ENCODE data around the gene ZC3H4. TPM values are rescaled to one million over a fixed set of nuclear protein-coding genes. Genes with fewer than 3 reads are reported as not detected.

Gene ZC3H4
- total and polyA plus RNA-seq, 4 donors: 2.9 to 11.8 (median 6.3) TPM

- Histone ChIP-seq H3K36me3 (ENCODE audit: control insufficient read depth in 4 of 4, insufficient read depth in 3 of 4, low read depth in 1 of 4, low read length in 3 of 4) (peaks cover 9 to 39% (median 25%) of the 10 kb centered on the region in 4 donors), H3K9me3 (ENCODE audit: control insufficient read depth in 4 of 4, low read length in 3 of 4) (no peaks in the 10 kb centered on the region), H3K27me3 (ENCODE audit: control insufficient read depth in 4 of 4, insufficient read depth in 4 of 4, low read length in 3 of 4) (no peaks in the 10 kb centered on the region), H3K27ac (ENCODE audit: low read depth in 1 of 2, low read length in 2 of 2) (no peak overlapping the region), H3K9ac (ENCODE audit: low read depth in 1 of 2, low read length in 2 of 2) (no peak overlapping the region), H3K4me3 (ENCODE audit: low read depth in 1 of 3, low read length in 3 of 3) (no peak overlapping the region), H3K4me1 (ENCODE audit: control insufficient read depth in 4 of 4, insufficient read depth in 4 of 4, low read length in 3 of 4) (peaks cover 7 to 32% (median 16%) of the 10 kb centered on the region in 4 donors)
- no peak for DNase-seq (ENCODE audit: low spot score)
- WGBS: 93% methylated on average over 10 of the region's 10 CpGs
- TF ChIP-seq GABPA (IDR thresholded peaks at IDR 0.05 in 1 of 2, conservative IDR thresholded peaks at IDR 0.05 in 1 of 2) (no peak), FOXA2 (IDR thresholded peaks at IDR 0.05) (no peak)
Measured at GRCh38 chr19:47093841-47094240, 19.7 kb downstream of the ZC3H4 start.

GRCh38 chr19:47093254-47093653 is 20.3 kb downstream of the ZC3H4 start:
- H3K27me3 ChIP-seq (ENCODE audit: control insufficient read depth in 4 of 4, insufficient read depth in 4 of 4, low read length in 3 of 4): no peaks in the 10 kb centered on the region
- TF ChIP-seq CTCF (IDR thresholded peaks at IDR 0.05; ENCODE audit: low read depth, low read length, missing input control): no peak
- TF ChIP-seq GABPA (IDR thresholded peaks at IDR 0.05 in 1 of 2, conservative IDR thresholded peaks at IDR 0.05 in 1 of 2): no peak
- TF ChIP-seq HNF4G (IDR thresholded peaks at IDR 0.05): no peak
- no peak for TF ChIP-seq NR2F2 (IDR thresholded peaks at IDR 0.05)
- H3K4me3 ChIP-seq (ENCODE audit: low read depth in 1 of 3, low read length in 3 of 3): no peak overlapping the region
- peaks cover 9 to 43% (median 26%) of the 10 kb centered on the region in 4 donors for H3K36me3 ChIP-seq (ENCODE audit: control insufficient read depth in 4 of 4, insufficient read depth in 3 of 4, low read depth in 1 of 4, low read length in 3 of 4)
- H3K4me1 ChIP-seq (ENCODE audit: control insufficient read depth in 4 of 4, insufficient read depth in 4 of 4, low read length in 3 of 4): peaks cover 7 to 27% (median 16%) of the 10 kb centered on the region in 4 donors
- no peak overlapping the region for H3K9ac ChIP-seq (ENCODE audit: low read depth in 1 of 2, low read length in 2 of 2)
- H3K9me3 ChIP-seq (ENCODE audit: control insufficient read depth in 4 of 4, low read length in 3 of 4): no peaks in the 10 kb centered on the region
- H3K27ac ChIP-seq (ENCODE audit: low read depth in 1 of 2, low read length in 2 of 2): no peak overlapping the region
- DNase-seq (ENCODE audit: low spot score): no peak
- 92% methylated on average over 5 of the region's 5 CpGs for WGBS

- no peaks in the 10 kb centered on the region for H3K4me1 ChIP-seq (ENCODE audit: control insufficient read depth in 4 of 4, insufficient read depth in 4 of 4, low read length in 3 of 4)
- no peak overlapping the region for H3K27ac ChIP-seq (ENCODE audit: low read depth in 1 of 2, low read length in 2 of 2)
- TF ChIP-seq REST (IDR thresholded peaks at IDR 0.05): no peak
- no peak for TF ChIP-seq RXRA (IDR thresholded peaks at IDR 0.05)
- TF ChIP-seq ZBTB33 (IDR thresholded peaks at IDR 0.05): no peak
- TF ChIP-seq CTCF (IDR thresholded peaks at IDR 0.05; ENCODE audit: low read depth, low read length, missing input control): no peak
- TF ChIP-seq JUND (IDR thresholded peaks at IDR 0.05): no peak
- no peak for TF ChIP-seq FOXA1 (IDR thresholded peaks at IDR 0.05)
- no peak for TF ChIP-seq FOXA2 (IDR thresholded peaks at IDR 0.05)
- TF ChIP-seq SP1 (IDR thresholded peaks at IDR 0.05): no peak
- TF ChIP-seq NR2F2 (IDR thresholded peaks at IDR 0.05): no peak
- no peak for TF ChIP-seq ATF3 (IDR thresholded peaks at IDR 0.05)
- TF ChIP-seq HNF4A (conservative IDR thresholded peaks at IDR 0.05): no peak
- no peak for TF ChIP-seq RAD21 (IDR thresholded peaks at IDR 0.05)
- no peaks in the 10 kb centered on the region for H3K27me3 ChIP-seq (ENCODE audit: control insufficient read depth in 4 of 4, insufficient read depth in 4 of 4, low read length in 3 of 4)
- H3K36me3 ChIP-seq (ENCODE audit: control insufficient read depth in 4 of 4, insufficient read depth in 3 of 4, low read depth in 1 of 4, low read length in 3 of 4): peaks cover 18 to 62% (median 30%) of the 10 kb centered on the region in 4 donors
- WGBS: 96% methylated on average over 21 of the region's 21 CpGs
- H3K9me3 ChIP-seq (ENCODE audit: control insufficient read depth in 4 of 4, low read length in 3 of 4): no peaks in the 10 kb centered on the region
- no peak overlapping the region for H3K4me3 ChIP-seq (ENCODE audit: low read depth in 1 of 3, low read length in 3 of 3)
- no peak overlapping the region for H3K9ac ChIP-seq (ENCODE audit: low read depth in 1 of 2, low read length in 2 of 2)
- DNase-seq (ENCODE audit: low spot score): no peak
Measured at GRCh38 chr19:47089767-47090350, 23.7 kb downstream of the ZC3H4 start.

Data from liver (tissue), 9 donors.